GM10248 (cell line): ENCODE results near the gene WASF2.

ENCODE experiments used
- CTCF ChIA-PET: fragments of 300-600 bp; sonication (Branson Sonifier 250); formaldehyde crosslinking; extraction: SDS; loops from one replicate; lab custom pipeline; 2021; ENCODE audit warnings: antibody characterized with exemption; lab: Yijun Ruan, JAX
- POLR2A ChIA-PET: fragments of 350-650 bp; sonication (Branson Sonifier 250); formaldehyde crosslinking; extraction: SDS; loops from one replicate; lab custom pipeline; 2020; ENCODE audit warnings: antibody characterized with exemption; lab: Yijun Ruan, JAX
- DNase-seq: peaks from one replicate; pipeline ENCODE4 v3.0.0; 2012; ENCODE audit errors: extremely low spot score
- TF ChIP-seq, protein P1 (sequence below): IDR thresholded peaks from 2 replicates; pipeline ENCODE4 v1.5.1; 2012; ENCODE audit warnings: mild to moderate bottlenecking, low read depth; ENCODE audit errors: extremely low read depth, missing control alignments, control extremely low read depth

Gene WASF2

DNA sequence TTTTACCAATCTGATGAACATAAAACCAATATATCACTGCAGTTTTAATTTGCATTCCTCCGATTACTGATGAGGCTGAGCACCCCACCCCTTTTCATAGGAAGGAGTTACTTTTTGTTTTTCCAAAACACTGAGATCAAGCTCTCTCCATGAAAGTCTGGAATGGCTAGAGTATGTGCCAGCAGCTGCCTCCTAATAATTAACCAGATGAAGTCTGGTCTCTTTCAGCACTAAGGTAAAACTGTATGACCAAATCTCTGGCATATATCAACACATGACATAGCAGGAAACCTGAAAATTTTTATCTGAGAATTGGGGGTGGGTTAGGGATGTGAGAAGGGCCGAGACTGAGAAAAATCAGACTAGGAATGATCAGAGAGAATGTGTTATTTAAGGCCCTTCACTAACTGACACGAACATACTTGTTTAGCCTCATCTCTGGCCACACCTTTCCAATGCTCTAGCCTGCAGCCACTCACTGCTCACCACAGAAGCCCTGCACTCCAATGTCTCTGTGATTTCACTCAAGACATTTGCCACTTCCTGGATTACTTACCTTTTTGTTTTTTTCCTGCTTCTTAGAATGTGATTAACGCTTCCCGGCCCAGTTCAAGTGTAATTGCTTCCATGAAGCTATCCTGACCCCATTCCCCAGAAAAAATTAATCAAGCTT lies 34.7 kb downstream of the WASF2 start:
- ChIA-PET POLR2A (interaction anchor here (0.5 to 0.6 kb wide), 2 partner anchors 12 to 45 kb away, joined by 3 to 7 read pairs; no protein-coding TSS in a partner anchor), CTCF (interaction anchor here (1.1 to 1.5 kb wide), 4 partner anchors 8 to 34 kb away, joined by 3 to 5 read pairs (median 4); partner anchors contain the start of gene WASF2)
- TF ChIP-seq, protein P1, sequence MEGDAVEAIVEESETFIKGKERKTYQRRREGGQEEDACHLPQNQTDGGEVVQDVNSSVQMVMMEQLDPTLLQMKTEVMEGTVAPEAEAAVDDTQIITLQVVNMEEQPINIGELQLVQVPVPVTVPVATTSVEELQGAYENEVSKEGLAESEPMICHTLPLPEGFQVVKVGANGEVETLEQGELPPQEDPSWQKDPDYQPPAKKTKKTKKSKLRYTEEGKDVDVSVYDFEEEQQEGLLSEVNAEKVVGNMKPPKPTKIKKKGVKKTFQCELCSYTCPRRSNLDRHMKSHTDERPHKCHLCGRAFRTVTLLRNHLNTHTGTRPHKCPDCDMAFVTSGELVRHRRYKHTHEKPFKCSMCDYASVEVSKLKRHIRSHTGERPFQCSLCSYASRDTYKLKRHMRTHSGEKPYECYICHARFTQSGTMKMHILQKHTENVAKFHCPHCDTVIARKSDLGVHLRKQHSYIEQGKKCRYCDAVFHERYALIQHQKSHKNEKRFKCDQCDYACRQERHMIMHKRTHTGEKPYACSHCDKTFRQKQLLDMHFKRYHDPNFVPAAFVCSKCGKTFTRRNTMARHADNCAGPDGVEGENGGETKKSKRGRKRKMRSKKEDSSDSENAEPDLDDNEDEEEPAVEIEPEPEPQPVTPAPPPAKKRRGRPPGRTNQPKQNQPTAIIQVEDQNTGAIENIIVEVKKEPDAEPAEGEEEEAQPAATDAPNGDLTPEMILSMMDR = no peak
- DNase-seq = no peak

DNA sequence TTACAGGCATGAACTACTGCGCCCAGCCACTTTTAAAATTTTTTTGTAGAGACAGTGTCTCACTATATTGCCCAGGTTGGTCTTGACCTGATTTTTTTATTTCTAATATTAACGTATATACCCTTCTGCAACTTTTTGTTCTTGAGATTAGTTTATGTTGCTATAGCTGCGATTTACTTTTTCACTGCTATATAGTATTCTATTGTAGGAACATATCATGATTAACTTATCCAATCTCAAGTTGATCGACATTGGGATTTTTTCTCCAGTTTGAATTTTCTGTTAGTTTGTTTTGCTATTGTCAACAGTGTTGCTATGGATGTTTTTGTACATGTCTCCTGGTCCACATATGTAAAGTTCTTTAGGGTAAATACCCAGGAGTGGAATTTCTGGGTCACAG lies 35.4 kb downstream of the WASF2 start:
- TF ChIP-seq, protein P1 = no peak
- CTCF ChIA-PET = interaction anchor here (1.1 to 1.5 kb wide), 2 partner anchors 10 to 35 kb away, joined by 3 to 5 read pairs; partner anchors contain the start of gene WASF2
- POLR2A ChIA-PET = interaction anchor here (0.6 to 0.7 kb wide), 2 partner anchors 11 to 14 kb away, joined by 3 to 7 read pairs; no protein-coding TSS in a partner anchor
- no peak for DNase-seq

DNA sequence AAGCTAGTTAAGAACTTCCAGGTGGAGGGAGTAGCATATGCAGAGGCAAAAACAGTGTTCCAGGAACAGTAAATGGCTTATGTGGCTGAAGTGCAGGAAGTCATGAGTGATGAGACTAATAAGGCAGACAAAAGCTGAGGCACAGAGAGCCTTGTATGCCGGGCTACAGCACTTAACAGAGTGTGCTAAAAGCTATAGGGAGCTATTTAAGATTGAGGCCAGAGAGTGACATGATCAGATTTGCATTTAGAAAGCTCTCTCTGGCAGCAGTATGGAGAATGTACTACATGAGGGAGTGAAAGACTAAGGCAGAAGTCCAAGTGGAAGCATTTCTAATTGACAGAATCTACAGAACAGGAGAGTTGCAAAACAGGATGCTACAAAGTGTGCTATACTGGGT lies 38.6 kb downstream of the WASF2 start:
- CTCF ChIA-PET = interaction anchor here (0.9 to 2.3 kb wide), 5 partner anchors 10 to 19 kb away, joined by 3 to 19 read pairs (median 3); no protein-coding TSS in a partner anchor
- no peak for DNase-seq
- POLR2A ChIA-PET = no interaction called here
- TF ChIP-seq, protein P1 = no peak

DNA sequence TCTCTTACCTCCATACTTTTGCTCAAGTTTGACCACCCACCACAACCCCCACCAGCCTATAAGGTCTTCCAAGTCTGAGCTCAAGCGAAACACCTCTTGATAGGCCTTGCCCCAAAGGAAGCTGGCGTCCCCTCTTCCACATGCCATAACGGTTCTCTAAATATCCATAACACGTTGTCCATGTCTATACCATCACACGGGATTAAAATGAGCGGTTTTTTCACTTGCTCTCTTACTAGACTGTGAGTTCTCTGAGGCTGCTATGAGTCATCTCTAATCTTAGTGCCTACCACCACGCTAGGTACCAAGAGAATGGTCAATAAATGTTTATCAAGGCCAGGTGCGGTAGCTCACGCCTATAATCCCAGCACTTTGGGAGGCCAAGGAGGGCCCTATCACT lies 41.0 kb downstream of the WASF2 start:
- TF ChIP-seq, protein P1 = no peak
- DNase-seq = no peak
- ChIA-PET POLR2A (interaction anchor here (0.5 kb wide), 1 partner anchor 832 kb away, joined by 3 read pairs; no protein-coding TSS in a partner anchor), CTCF (interaction anchor here (0.8 to 1.7 kb wide), 8 partner anchors 10 to 108 kb away, joined by 3 to 6 read pairs (median 4); no protein-coding TSS in a partner anchor)

DNA sequence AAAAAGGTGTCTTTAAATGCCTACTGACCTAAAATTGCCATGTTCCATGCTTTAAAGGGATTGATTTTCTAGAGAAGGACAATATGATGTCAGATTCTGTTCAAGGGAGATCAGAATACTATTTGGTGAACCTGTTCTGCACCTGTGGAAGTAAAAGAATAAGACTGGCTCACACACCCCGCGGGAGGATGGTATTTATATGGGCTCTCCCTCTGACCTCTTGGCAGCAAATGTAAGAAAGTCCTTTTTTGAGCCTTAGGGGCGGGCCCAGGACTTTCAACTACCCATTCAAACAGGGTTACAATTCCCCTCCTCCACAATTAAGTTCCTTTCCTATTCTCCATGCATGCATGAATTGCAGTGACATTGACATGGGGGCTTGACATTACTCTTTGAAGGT lies 42.1 kb downstream of the WASF2 start:
- POLR2A ChIA-PET = no interaction called here
- CTCF ChIA-PET = interaction anchor here (1.2 to 1.3 kb wide), 2 partner anchors 24 to 109 kb away, joined by 3 to 4 read pairs; no protein-coding TSS in a partner anchor
- TF ChIP-seq, protein P1 = no peak
- no peak for DNase-seq

DNA sequence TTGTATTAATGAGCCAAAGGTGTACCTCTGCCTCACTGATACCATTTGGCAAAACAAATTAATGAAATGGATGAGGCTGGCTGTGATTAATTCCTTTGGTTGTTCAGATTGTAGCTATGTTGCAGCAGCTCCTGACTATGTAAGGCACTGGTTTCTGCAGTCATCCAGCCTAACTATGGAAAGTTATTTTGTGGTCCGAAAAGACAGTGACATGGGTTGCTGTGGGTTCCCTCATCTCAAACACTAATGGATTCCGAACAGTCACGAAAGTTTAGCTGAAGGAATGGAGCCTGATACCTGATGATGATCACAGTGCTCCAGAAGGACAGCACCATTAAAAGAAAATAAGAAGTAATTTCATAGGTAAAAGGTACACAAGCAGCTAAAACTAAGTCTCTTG lies 42.6 kb downstream of the WASF2 start:
- ChIA-PET POLR2A (no interaction called here), CTCF (interaction anchor here (0.9 to 1.7 kb wide), 6 partner anchors 9 to 31 kb away, joined by 3 to 5 read pairs (median 3); no protein-coding TSS in a partner anchor)
- DNase-seq = no peak
- TF ChIP-seq, protein P1 = no peak
